Measurements from ENCODE around the gene AGRN. TPM values are rescaled to one million over a fixed set of nuclear protein-coding genes. Genes with fewer than 3 reads are reported as not detected.
"Not testable (repeated sequence)": the region's sequence is repeated elsewhere in the genome, so short reads cannot be mapped to it uniquely, and the experiment has no call there.

Gene AGRN
- total RNA-seq, 4 donors from 2014 or later: 17.0 to 31.6 (median 22.6) TPM

DNA sequence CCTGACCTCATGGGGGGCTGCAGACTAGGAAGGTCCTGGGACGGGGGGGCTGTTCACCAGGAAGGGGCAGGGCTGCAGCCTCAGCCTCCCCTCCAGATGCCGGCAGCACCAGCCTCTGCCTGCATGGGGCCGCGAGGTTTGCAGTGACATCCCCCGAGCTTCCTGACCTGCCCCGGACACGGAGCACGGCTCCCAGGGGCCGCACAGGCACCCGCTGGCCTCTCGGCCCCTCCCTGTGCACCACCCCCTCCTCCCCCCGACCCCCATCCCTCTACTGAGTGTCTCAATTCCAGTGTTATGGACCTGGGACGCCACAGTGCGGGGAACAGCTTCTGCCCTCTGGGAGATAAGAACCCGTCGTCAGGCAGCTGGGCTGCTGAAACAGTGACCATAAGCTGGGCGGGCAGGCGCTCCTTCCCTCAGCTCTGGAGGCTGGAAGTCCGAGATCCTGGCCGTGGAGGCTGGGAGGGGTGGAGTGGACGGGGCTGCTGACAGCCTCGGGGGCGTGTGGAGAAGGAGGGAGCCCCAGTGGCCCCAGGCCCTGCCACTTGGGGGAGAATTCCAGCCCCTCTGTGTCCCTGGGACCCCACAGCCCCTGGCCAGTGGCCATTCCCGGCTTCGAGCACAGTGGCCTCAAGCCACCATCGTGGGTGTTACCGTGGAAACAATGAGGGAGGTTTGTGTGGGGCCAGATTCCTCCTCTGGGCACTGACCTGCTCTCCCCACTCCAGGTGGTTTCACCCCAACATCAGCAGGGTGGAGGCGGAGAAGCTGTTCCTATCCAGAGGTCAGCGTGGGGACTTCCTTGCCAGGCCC lies 42.6 kb downstream of the AGRN start:
- H3K27ac ChIP-seq (replicated peaks in 1 of 4): no peak overlapping the region
- 68% methylated on average over 2 of the region's 29 CpGs for WGBS
- intact Hi-C loops (cut with DNase I): loop anchor here (2.0 kb wide), 1 partner anchor 78 kb away; no protein-coding TSS in a partner anchor
- H3K4me1 ChIP-seq: peaks cover 22 to 52% (median 41%) of the 10 kb centered on the region in 4 donors
- H3K27me3 ChIP-seq: peaks cover 4 to 89% (median 38%) of the 10 kb centered on the region in 4 donors
- no peaks in the 10 kb centered on the region for H3K9me3 ChIP-seq
- H3K4me3 ChIP-seq: no peak overlapping the region
- DNase-seq (ENCODE audit: extremely low spot score): no peak
- TF ChIP-seq, protein P1, sequence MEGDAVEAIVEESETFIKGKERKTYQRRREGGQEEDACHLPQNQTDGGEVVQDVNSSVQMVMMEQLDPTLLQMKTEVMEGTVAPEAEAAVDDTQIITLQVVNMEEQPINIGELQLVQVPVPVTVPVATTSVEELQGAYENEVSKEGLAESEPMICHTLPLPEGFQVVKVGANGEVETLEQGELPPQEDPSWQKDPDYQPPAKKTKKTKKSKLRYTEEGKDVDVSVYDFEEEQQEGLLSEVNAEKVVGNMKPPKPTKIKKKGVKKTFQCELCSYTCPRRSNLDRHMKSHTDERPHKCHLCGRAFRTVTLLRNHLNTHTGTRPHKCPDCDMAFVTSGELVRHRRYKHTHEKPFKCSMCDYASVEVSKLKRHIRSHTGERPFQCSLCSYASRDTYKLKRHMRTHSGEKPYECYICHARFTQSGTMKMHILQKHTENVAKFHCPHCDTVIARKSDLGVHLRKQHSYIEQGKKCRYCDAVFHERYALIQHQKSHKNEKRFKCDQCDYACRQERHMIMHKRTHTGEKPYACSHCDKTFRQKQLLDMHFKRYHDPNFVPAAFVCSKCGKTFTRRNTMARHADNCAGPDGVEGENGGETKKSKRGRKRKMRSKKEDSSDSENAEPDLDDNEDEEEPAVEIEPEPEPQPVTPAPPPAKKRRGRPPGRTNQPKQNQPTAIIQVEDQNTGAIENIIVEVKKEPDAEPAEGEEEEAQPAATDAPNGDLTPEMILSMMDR (IDR thresholded peaks at IDR 0.05): no peak
- TF ChIP-seq POLR2AphosphoS5 (IDR thresholded peaks at IDR 0.05): no peak
- TF ChIP-seq POLR2A (IDR thresholded peaks at IDR 0.05; ENCODE audit: low read depth): no peak
- TF ChIP-seq EP300 (IDR thresholded peaks at IDR 0.05): no peak
- no peaks in the 10 kb centered on the region for H3K36me3 ChIP-seq

DNA sequence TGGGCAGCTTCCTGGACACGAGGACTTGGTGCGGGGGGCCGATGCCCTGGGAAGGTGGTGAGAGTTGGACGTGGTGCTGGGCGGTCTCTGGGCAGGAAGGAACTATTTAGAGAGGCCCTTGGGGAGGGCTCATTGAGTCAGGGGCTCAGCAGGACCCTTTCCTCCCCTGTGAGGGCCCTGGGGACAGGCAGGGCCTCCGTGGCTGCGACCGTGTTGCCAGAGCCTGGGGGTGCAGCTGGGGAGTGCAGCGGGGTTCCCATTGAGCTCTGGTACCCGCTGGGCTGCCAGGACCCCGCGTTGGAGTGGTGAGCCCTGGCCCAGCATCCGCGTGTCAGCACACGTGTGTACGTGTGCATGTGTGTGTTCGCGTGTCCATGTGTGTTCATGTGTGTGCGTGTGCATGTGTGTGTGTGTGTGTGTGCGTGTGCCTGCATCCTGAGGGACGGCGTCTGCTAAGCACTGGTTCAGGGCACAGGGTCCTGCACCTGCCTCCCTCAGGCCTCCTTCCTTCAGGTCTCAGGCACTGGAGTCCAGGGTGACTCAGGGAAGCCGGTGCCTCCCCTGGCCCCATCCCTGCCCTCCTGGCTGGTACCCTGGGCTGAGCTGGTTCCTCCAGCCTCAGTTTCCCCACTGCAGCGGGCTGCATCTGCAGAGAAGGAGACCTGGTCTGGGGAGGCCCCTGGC lies 43.5 kb downstream of the AGRN start:
- intact Hi-C loops (cut with DNase I): loop anchor here (2.0 kb wide), 1 partner anchor 79 kb away; no protein-coding TSS in a partner anchor
- no peak for DNase-seq (ENCODE audit: extremely low spot score)
- no peaks in the 10 kb centered on the region for H3K36me3 ChIP-seq
- peaks cover 4 to 89% (median 42%) of the 10 kb centered on the region in 4 donors for H3K27me3 ChIP-seq
- no peak overlapping the region for H3K27ac ChIP-seq (replicated peaks in 1 of 4)
- 75% methylated on average over 20 of the region's 24 CpGs for WGBS
- H3K4me1 ChIP-seq: peaks cover 25 to 51% (median 44%) of the 10 kb centered on the region in 4 donors
- H3K9me3 ChIP-seq: no peaks in the 10 kb centered on the region
- TF ChIP-seq POLR2A (IDR thresholded peaks at IDR 0.05; ENCODE audit: low read depth): no peak
- H3K4me3 ChIP-seq: no peak overlapping the region

DNA sequence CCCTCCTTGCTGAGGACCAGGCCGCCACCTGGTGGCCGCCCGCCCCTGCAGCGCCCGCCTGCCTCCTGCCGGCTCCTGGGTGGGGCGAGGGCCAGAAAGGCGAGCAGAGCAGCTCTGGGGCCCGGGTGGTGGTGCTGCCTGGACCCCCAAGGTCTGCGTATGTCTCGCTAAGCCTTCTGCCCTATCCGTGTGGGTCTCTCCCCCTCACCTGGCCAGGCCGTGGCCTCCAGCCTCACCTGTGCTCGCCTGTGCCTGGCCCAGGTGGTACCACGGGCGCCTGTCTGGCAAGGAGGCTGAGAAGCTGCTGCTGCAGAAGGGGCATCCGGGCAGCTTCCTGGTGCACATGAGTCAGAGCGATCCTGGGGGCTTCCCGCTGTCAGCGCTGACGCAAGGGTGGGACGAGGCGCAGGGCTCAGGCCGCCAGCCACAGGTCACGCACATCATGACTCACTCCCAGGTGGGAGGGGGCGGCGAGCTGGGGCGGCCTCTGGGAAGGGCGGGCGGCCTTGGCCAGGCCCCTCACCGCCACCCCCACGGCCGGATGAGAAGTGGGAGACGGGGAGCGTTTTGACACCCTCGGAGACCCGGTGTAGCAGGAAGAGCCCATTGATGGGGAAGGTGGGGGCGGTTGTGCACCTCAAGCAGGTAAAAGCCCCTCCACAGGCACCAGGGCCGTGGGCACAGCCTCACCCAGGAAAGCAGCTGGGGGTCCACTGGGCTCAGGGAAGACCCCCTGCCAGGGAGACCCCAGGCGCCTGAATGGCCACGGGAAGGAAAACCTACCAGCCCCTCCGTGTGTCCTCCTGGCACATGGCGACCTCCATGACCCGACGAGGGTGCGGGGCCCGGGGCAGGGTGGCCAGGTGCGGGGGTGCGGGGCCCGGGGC lies 44.3 kb downstream of the AGRN start:
- Histone ChIP-seq H3K4me1 (peaks cover 27 to 51% (median 44%) of the 10 kb centered on the region in 4 donors), H3K4me3 (no peak overlapping the region), H3K27ac (replicated peaks in 1 of 4) (no peak overlapping the region), H3K9me3 (no peaks in the 10 kb centered on the region), H3K27me3 (peaks cover 7 to 89% (median 46%) of the 10 kb centered on the region in 4 donors), H3K36me3 (no peaks in the 10 kb centered on the region)
- WGBS: 13% methylated on average over 8 of the region's 50 CpGs
- intact Hi-C loops (cut with DNase I): loop anchor here (2.0 kb wide), 1 partner anchor 79 kb away; no protein-coding TSS in a partner anchor
- no peak for TF ChIP-seq POLR2A (IDR thresholded peaks at IDR 0.05; ENCODE audit: low read depth)
- TF ChIP-seq, protein P1 (IDR thresholded peaks at IDR 0.05): peak; percentile 88 to 95 (median 91)
- no peak for DNase-seq (ENCODE audit: extremely low spot score)

DNA sequence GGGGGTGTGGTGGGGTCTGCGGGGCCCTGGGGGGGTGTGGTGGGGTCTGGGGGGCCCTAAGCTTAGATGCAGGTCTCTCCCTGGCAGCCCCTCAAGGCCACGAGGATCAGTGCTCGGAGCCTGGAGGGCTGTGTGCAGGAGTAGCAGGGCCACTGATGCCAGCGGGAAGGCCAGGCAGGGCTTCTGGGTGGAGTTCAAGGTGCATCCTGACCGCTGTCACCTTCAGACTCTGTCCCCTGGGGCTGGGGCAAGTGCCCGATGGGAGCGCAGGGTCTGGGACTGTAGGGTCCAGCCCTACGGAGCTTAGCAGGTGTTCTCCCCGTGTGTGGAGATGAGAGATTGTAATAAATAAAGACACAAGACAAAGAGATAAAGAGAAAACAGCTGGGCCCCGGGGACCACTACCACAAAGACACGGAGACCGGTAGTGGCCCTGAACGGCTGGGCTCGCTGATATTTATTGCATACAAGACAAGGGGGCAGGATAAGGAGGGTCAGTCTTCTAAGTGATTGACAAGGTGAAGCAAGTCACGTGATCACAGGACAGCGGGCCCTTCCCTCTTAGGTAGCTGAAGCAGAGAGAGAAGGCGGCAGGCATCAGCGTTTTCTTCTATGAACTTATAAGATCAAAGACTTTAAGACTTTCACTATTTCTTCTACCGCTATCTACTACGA lies 45.5 kb downstream of the AGRN start:
- intact Hi-C loops (cut with DNase I): no loop called here
- no peak overlapping the region for H3K4me3 ChIP-seq
- WGBS: 73% methylated on average over 15 of the region's 20 CpGs
- H3K27me3 ChIP-seq: peaks cover 7 to 89% (median 44%) of the 10 kb centered on the region in 4 donors
- peaks cover 22 to 45% (median 38%) of the 10 kb centered on the region in 4 donors for H3K4me1 ChIP-seq
- DNase-seq (ENCODE audit: extremely low spot score): no peak
- no peaks in the 10 kb centered on the region for H3K9me3 ChIP-seq
- TF ChIP-seq POLR2A (IDR thresholded peaks at IDR 0.05; ENCODE audit: low read depth) (no peak), EP300 (IDR thresholded peaks at IDR 0.05) (no peak), POLR2AphosphoS5 (IDR thresholded peaks at IDR 0.05) (no peak)
- TF ChIP-seq, protein P1 (IDR thresholded peaks at IDR 0.05): no peak
- no peak overlapping the region for H3K27ac ChIP-seq (replicated peaks in 1 of 4)
- H3K36me3 ChIP-seq: no peaks in the 10 kb centered on the region

DNA sequence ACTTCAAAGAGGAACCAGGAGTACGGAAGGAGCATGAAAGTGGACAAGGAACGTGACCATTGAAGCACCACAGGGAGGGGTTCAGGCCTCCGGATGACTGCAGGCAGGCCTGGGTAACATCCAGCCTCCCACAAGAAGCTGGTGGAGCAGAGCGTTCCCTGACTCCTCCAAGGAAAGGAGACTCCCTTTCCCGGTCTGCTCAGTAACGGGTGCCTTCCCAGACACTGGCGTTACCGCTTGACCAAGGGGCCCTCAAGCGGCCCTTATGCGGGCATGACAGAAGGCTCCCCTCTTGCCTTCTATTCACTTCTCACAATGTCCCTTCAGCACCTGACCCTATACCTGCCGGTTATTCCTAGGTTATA lies 46.0 kb downstream of the AGRN start:
- intact Hi-C loops (cut with DNase I); H3K9me3 ChIP-seq: not testable (repeated sequence)

More for the DNA sequence above, 46.0 kb downstream of the AGRN start:
- not testable (repeated sequence) for H3K4me3 ChIP-seq; H3K36me3 ChIP-seq; H3K27ac ChIP-seq (replicated peaks in 1 of 4); DNase-seq (ENCODE audit: extremely low spot score)
- Histone ChIP-seq H3K27me3 (peaks cover 7 to 89% (median 41%) of the 10 kb centered on the region in 4 donors), H3K4me1 (peaks cover 22 to 42% (median 36%) of the 10 kb centered on the region in 4 donors)
- 81% methylated on average over 11 of the region's 11 CpGs for WGBS

Data from esophagus muscularis mucosa (tissue), 4 donors.